IMR-90 (cell line): ENCODE data around the gene CCDC167. TPM values are rescaled to one million over a fixed set of nuclear protein-coding genes. Genes with fewer than 3 reads are reported as not detected.

Source experiments
- ATAC-seq: fragments of 200-7000 bp; cut with Tn5 transposase; 2 replicates; pipeline ENCODE4 v1.9.1; 2020; ENCODE audit warnings: low read depth, mild to moderate bottlenecking, moderate library complexity
- BruUV-seq: library from RNA; stranded (reverse); fragments of 400-500 nt; replicated peaks from 2 replicates; lab custom pipeline; 2021; lab: Mats Ljungman, UMichigan
- CTCF ChIA-PET: fragments of 300-600 bp; formaldehyde crosslinking; extraction: SDS; loops from one replicate; lab custom pipeline; 2021; ENCODE audit warnings: antibody characterized with exemption; lab: Yijun Ruan, JAX
- POLR2A ChIA-PET: fragments of 300-600 bp; sonication (Branson Sonifier 250); formaldehyde crosslinking; loops from one replicate; lab custom pipeline; 2022; ENCODE audit warnings: antibody characterized with exemption; ENCODE audit not compliant: unreplicated experiment; lab: Charles Lee
- DNase-seq: peaks from one replicate; pipeline ENCODE4 v3.0.0; 2013
- H2AFZ ChIP-seq: replicated peaks from 2 replicates; pipeline ENCODE3; 2013; ENCODE audit warnings: low read length, mild to moderate bottlenecking; ENCODE audit not compliant: poor library complexity
- H2AK5ac ChIP-seq: 2 replicates; pipeline ENCODE4 v1.6.1; 2013; ENCODE audit warnings: low read depth, low read length, inconsistent platforms
- H2AK9ac ChIP-seq: replicated peaks from 2 replicates; pipeline ENCODE3; 2013; ENCODE audit warnings: mild to moderate bottlenecking, low read depth, low read length, moderate library complexity; ENCODE audit not compliant: poor library complexity
- H2BK120ac ChIP-seq: 2 replicates; pipeline ENCODE4 v1.6.1; 2013; ENCODE audit warnings: low read depth, low read length, inconsistent platforms
- H2BK15ac ChIP-seq: 3 replicates; pipeline ENCODE4 v1.6.1; 2013; ENCODE audit warnings: low read depth, low read length, inconsistent platforms
- H2BK20ac ChIP-seq: 2 replicates; pipeline ENCODE4 v1.6.1; 2013; ENCODE audit warnings: low read depth, mild to moderate bottlenecking, inconsistent platforms, low read length, moderate library complexity
- H2BK5ac ChIP-seq: 2 replicates; pipeline ENCODE4 v1.6.1; 2013; ENCODE audit warnings: mild to moderate bottlenecking, low read depth, low read length, inconsistent platforms; ENCODE audit not compliant: poor library complexity, severe bottlenecking
- H3K14ac ChIP-seq: replicated peaks from 2 replicates; pipeline ENCODE4 v1.6.1; 2013; ENCODE audit warnings: low read depth, low read length, inconsistent platforms
- H3K18ac ChIP-seq: 2 replicates; pipeline ENCODE4 v1.6.1; 2013; ENCODE audit warnings: low read depth, low read length, control low read depth
- H3K23ac ChIP-seq: 2 replicates; pipeline ENCODE4 v1.6.1; 2013; ENCODE audit warnings: low read depth, low read length, inconsistent platforms
- H3K27ac ChIP-seq: 2 replicates; pipeline ENCODE4 v1.5.1; 2013; ENCODE audit warnings: mild to moderate bottlenecking, control low read depth, low read length; ENCODE audit not compliant: insufficient read depth
- H3K27me3 ChIP-seq: 2 replicates; pipeline ENCODE4 v1.6.1; 2013; ENCODE audit warnings: low read length; ENCODE audit not compliant: control insufficient read depth, insufficient read depth
- H3K36me3 ChIP-seq: 2 replicates; pipeline ENCODE4 v1.6.1; 2013; ENCODE audit warnings: low read length, mixed read lengths; ENCODE audit not compliant: control insufficient read depth, insufficient read depth
- H3K4ac ChIP-seq: 2 replicates; pipeline ENCODE4 v1.6.1; 2013; ENCODE audit warnings: low read depth, low read length, inconsistent platforms
- H3K4me1 ChIP-seq: 2 replicates; pipeline ENCODE4 v1.6.1; 2013; ENCODE audit warnings: low read length, mixed read lengths; ENCODE audit not compliant: control insufficient read depth, insufficient read depth
- H3K4me2 ChIP-seq: 2 replicates; pipeline ENCODE4 v1.6.1; 2013; ENCODE audit warnings: low read depth, mild to moderate bottlenecking, control low read depth, low read length, moderate library complexity
- H3K4me3 ChIP-seq: 2 replicates; pipeline ENCODE4 v1.5.1; 2013; ENCODE audit warnings: low read depth, mild to moderate bottlenecking, control low read depth, low read length, moderate library complexity; ENCODE audit not compliant: insufficient read depth
- H3K56ac ChIP-seq: 2 replicates; pipeline ENCODE4 v1.6.1; 2013; ENCODE audit warnings: low read length, inconsistent platforms; ENCODE audit not compliant: insufficient read depth; ENCODE audit errors: extremely low read depth
- H3K79me1 ChIP-seq, 2 experiments: 2 replicates each; pipeline ENCODE4 v1.6.1; 2013; ENCODE audit warnings: low read length in 2 of 2, inconsistent platforms in 1 of 2, low read depth in 1 of 2
- H3K9ac ChIP-seq: 2 replicates; pipeline ENCODE4 v1.6.1; 2013; ENCODE audit warnings: low read depth, low read length, control low read depth
- H3K9me1 ChIP-seq: 2 replicates; pipeline ENCODE4 v1.6.1; 2013; ENCODE audit warnings: low read length, inconsistent platforms; ENCODE audit not compliant: insufficient read depth
- H3K9me3 ChIP-seq: 2 replicates; pipeline ENCODE4 v1.6.1; 2013; ENCODE audit warnings: low read length; ENCODE audit not compliant: control insufficient read depth, insufficient read depth
- H4K20me1 ChIP-seq: 2 replicates; pipeline ENCODE4 v1.6.1; 2013; ENCODE audit warnings: low read length, inconsistent platforms; ENCODE audit not compliant: insufficient read depth
- H4K5ac ChIP-seq: 2 replicates; pipeline ENCODE4 v1.6.1; 2013; ENCODE audit warnings: mild to moderate bottlenecking, low read depth, low read length, control low read depth
- H4K8ac ChIP-seq, 2 experiments: 2 replicates each; pipeline ENCODE4 v1.6.1; 2013; ENCODE audit warnings: low read depth in 2 of 2, low read length in 2 of 2, control low read depth in 1 of 2, inconsistent platforms in 1 of 2
- H4K91ac ChIP-seq: 2 replicates; pipeline ENCODE4 v1.6.1; 2013; ENCODE audit warnings: low read depth, low read length, inconsistent platforms; ENCODE audit not compliant: insufficient read depth
- BHLHE40 ChIP-seq: fragments of 150-350 bp; IDR thresholded peaks from 2 replicates; pipeline ENCODE4 v1.6.1; 2016; ENCODE audit warnings: mild to moderate bottlenecking, low read depth, low read length
- CEBPB ChIP-seq: IDR thresholded peaks from 2 replicates; pipeline ENCODE4 v1.6.1; 2012; ENCODE audit warnings: low read depth, low read length, improper control_type of control experiment
- CHD1 ChIP-seq: IDR thresholded peaks from 2 replicates; pipeline ENCODE4 v1.6.1; 2012; ENCODE audit warnings: low read depth, low read length, improper control_type of control experiment
- FOS ChIP-seq: fragments of 150-350 bp; IDR thresholded peaks from 2 replicates; pipeline ENCODE4 v1.6.1; 2016; ENCODE audit warnings: low read depth, low read length
- MAFK ChIP-seq: IDR thresholded peaks from 2 replicates; pipeline ENCODE4 v1.6.1; 2012; ENCODE audit warnings: low read depth, low read length, improper control_type of control experiment
- MAZ ChIP-seq: IDR thresholded peaks from 2 replicates; pipeline ENCODE4 v1.6.1; 2012; ENCODE audit warnings: low read depth, mild to moderate bottlenecking, low read length, improper control_type of control experiment, moderate library complexity, borderline replicate concordance
- MXI1 ChIP-seq: IDR thresholded peaks from 2 replicates; pipeline ENCODE4 v1.6.1; 2012; ENCODE audit warnings: low read depth, mild to moderate bottlenecking, low read length, moderate library complexity, borderline replicate concordance
- NFE2L2 ChIP-seq: fragments of 150-350 bp; IDR thresholded peaks from 2 replicates; pipeline ENCODE4 v1.6.1; 2016; ENCODE audit warnings: low read depth, mild to moderate bottlenecking, low read length
- RAD21 ChIP-seq: IDR thresholded peaks from 2 replicates; pipeline ENCODE4 v1.6.1; 2012; ENCODE audit warnings: low read length, improper control_type of control experiment
- RCOR1 ChIP-seq: IDR thresholded peaks from 2 replicates; pipeline ENCODE4 v1.6.1; 2012; ENCODE audit warnings: mild to moderate bottlenecking, low read length, improper control_type of control experiment; ENCODE audit not compliant: insufficient replicate concordance
- RFX5 ChIP-seq: IDR thresholded peaks from 2 replicates; pipeline ENCODE4 v1.8.0; 2012; ENCODE audit warnings: low read depth, mild to moderate bottlenecking, low read length, moderate library complexity
- SMC3 ChIP-seq: fragments of 150-350 bp; IDR thresholded peaks from 2 replicates; pipeline ENCODE4 v1.6.1; 2016; ENCODE audit warnings: low read depth, mild to moderate bottlenecking, antibody characterized with exemption, low read length, moderate library complexity
- WGBS, 2 experiments: methylation state at CpG; one replicate each; pipeline versions ENCODE4 v1.1.5 to v1.1.7; 2013; ENCODE audit warnings: missing lambda C conversion rate in 2 of 2; ENCODE audit not compliant: insufficient read length in 1 of 2; ENCODE audit errors: extremely low coverage in 2 of 2; 5-methylcytosine and 5-hydroxymethylcytosine counted together
- dilution Hi-C: fragments of 300-500 bp; cut with HindIII; formaldehyde crosslinking; loops from one replicate; pipeline ENCODE4 v1.14.3; 2018; ENCODE audit warnings: low sequenced_read_pairs; ENCODE audit not compliant: unreplicated experiment
- in situ Hi-C: fragments of 300-500 bp; cut with MboI; formaldehyde crosslinking; loops from 3 replicates; pipeline ENCODE4 v1.14.3; 2019; ENCODE audit warnings: low sequenced_read_pairs, inconsistent platforms, mixed read lengths
- intact Hi-C: fragments of 100-400 bp; cut with micrococcal nuclease; formaldehyde crosslinking; loops from 2 replicates; pipeline ENCODE4 v1.10.0; 2022
- polyA plus RNA-seq, 3 experiments: library from polyadenylated mRNA; depleted of rRNA; stranded (reverse); fragments of >200 nt; gene quantifications; 2 replicates each; pipeline ENCODE4 v1.2.3, GENCODE V29; 2012; ENCODE audit warnings: low replicate concordance in 1 of 3
- total RNA-seq: library from RNA; depleted of rRNA; stranded (reverse); fragments of >200 nt; gene quantifications from 2 replicates; pipeline ENCODE4 v1.2.3, GENCODE V29; 2012
- TF ChIP-seq, protein P1 (sequence below): conservative IDR thresholded peaks from 2 replicates; pipeline ENCODE4 v1.5.1; 2012; ENCODE audit warnings: mild to moderate bottlenecking, low read depth, low read length, improper control_type of control experiment
- TF ChIP-seq, protein P2 (sequence below): fragments of 150-350 bp; IDR thresholded peaks from 2 replicates; pipeline ENCODE4 v1.6.1; 2017; ENCODE audit warnings: mild to moderate bottlenecking, antibody characterized with exemption, low read length, low read depth

The CCDC167 gene
- total and polyA plus RNA-seq, 2 of the 4 experiments (the other 2 are of a cell fraction): 35.8 to 96.8 TPM

DNA sequence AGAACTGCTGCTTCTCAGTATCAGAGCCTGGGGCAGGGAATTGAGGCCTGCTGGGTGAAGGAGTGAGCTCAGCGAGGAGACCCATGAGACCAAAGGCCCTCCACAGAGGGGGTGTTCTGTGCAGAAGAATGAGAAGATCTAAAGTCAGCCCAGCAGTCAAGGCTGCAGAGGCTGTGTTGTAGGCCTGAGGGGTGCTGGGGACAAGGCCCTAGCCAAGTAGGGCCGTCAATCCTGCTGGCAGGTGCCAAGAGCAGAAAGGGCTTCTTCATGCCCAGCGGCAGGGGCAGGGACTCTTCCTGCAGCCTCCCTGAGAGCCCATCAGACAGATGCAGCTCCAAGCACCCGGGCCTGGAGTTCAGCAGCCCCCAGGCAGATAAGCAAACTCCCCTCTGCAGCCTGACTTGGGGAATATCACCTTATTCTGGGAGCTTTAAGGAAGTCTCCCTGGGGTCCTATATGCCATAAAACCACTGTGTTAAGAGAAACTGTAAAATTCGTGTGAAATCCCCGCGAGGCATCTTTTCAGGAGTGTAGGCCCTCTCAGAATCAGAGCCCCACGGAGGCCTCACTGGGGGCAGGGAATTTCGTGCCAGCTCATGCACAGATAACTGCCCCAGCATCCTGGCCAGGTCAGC is 9.0 kb downstream of the CCDC167 start:
- ATAC-seq: no peak
- H4K8ac ChIP-seq: no peak overlapping the region
- no peak overlapping the region for H3K9ac ChIP-seq
- H2AK9ac ChIP-seq: no peak overlapping the region
- H3K4ac ChIP-seq: no peak overlapping the region
- H3K79me1 ChIP-seq: peaks cover 0 to 32% of the 10 kb centered on the region in 2 experiments; a peak in 3 of 4 replicates
- POLR2A ChIA-PET: no interaction called here
- CTCF ChIA-PET: no interaction called here
- no peak overlapping the region for H3K14ac ChIP-seq
- no peak overlapping the region for H4K5ac ChIP-seq
- 56% methylated on average over 5 of the region's 9 CpGs; no CpG with 5 or more reads in 1 of the 2 experiments for WGBS, 2 experiments
- H3K4me1 ChIP-seq: no peaks in the 10 kb centered on the region
- no peak overlapping the region for H4K91ac ChIP-seq
- DNase-seq: no peak
- H2AK5ac ChIP-seq: no peak overlapping the region
- dilution Hi-C loops (no loop called here), intact Hi-C loops (loop anchor here (10.0 kb wide), 1 partner anchor 514 kb away; no protein-coding TSS in a partner anchor), in situ Hi-C loops (no loop called here)
- no peak overlapping the region for H3K23ac ChIP-seq
- H2BK15ac ChIP-seq: no peak overlapping the region
- no peak overlapping the region for H3K4me3 ChIP-seq
- no peaks in the 10 kb centered on the region for H3K36me3 ChIP-seq
- H3K27ac ChIP-seq: no peak overlapping the region
- BruUV-seq: no TSS peak
- H2BK20ac ChIP-seq: no peak overlapping the region
- no peak overlapping the region for H2BK120ac ChIP-seq
- no peak overlapping the region for H3K18ac ChIP-seq
- H3K9me1 ChIP-seq: peaks cover 4% of the 10 kb centered on the region; the same call in 1 of the 2 replicates
- H2AFZ ChIP-seq: no peak overlapping the region
- H3K27me3 ChIP-seq: no peaks in the 10 kb centered on the region
- H3K4me2 ChIP-seq: no peak overlapping the region
- no peak overlapping the region for H2BK5ac ChIP-seq
- no peak overlapping the region for H3K56ac ChIP-seq
- no peaks in the 10 kb centered on the region for H3K9me3 ChIP-seq
- H4K20me1 ChIP-seq: peaks cover 6% of the 10 kb centered on the region
- TF ChIP-seq MXI1: no peak
- no peak for TF ChIP-seq RFX5
- TF ChIP-seq, protein P1, sequence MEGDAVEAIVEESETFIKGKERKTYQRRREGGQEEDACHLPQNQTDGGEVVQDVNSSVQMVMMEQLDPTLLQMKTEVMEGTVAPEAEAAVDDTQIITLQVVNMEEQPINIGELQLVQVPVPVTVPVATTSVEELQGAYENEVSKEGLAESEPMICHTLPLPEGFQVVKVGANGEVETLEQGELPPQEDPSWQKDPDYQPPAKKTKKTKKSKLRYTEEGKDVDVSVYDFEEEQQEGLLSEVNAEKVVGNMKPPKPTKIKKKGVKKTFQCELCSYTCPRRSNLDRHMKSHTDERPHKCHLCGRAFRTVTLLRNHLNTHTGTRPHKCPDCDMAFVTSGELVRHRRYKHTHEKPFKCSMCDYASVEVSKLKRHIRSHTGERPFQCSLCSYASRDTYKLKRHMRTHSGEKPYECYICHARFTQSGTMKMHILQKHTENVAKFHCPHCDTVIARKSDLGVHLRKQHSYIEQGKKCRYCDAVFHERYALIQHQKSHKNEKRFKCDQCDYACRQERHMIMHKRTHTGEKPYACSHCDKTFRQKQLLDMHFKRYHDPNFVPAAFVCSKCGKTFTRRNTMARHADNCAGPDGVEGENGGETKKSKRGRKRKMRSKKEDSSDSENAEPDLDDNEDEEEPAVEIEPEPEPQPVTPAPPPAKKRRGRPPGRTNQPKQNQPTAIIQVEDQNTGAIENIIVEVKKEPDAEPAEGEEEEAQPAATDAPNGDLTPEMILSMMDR: no peak
- no peak for TF ChIP-seq RAD21
- no peak for TF ChIP-seq FOS
- TF ChIP-seq, protein P2, sequence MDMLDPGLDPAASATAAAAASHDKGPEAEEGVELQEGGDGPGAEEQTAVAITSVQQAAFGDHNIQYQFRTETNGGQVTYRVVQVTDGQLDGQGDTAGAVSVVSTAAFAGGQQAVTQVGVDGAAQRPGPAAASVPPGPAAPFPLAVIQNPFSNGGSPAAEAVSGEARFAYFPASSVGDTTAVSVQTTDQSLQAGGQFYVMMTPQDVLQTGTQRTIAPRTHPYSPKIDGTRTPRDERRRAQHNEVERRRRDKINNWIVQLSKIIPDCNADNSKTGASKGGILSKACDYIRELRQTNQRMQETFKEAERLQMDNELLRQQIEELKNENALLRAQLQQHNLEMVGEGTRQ: no peak
- no peak for TF ChIP-seq MAZ
- TF ChIP-seq CHD1: no peak
- no peak for TF ChIP-seq BHLHE40
- no peak for TF ChIP-seq CEBPB
- TF ChIP-seq NFE2L2: no peak
- TF ChIP-seq RCOR1: no peak
- no peak for TF ChIP-seq MAFK
- no peak for TF ChIP-seq SMC3
